ENCODE data around the gene FSTL1. TPM values are rescaled to one million over a fixed set of nuclear protein-coding genes. Genes with fewer than 3 reads are reported as not detected.

The FSTL1 gene
- total and polyA plus RNA-seq, 2 of the 8 experiments (the other 6 are each of a cell fraction or from before 2014, with no cell fraction given) = 158 to 516 TPM

GRCh38 chr3:120355486-120355885, 95.3 kb downstream of the FSTL1 start:
- WGBS, 2 experiments (ENCODE audit: extremely low coverage in 1 of 2, insufficient coverage in 1 of 2, insufficient read length in 1 of 2, insufficient replicate concordance in 2 of 2, low coverage in 1 of 2, low lambda C conversion rate in 2 of 2, missing lambda C conversion rate in 1 of 2) = 95% methylated on average over 1 of the region's 1 CpG; no CpG with 5 or more reads in 1 of the 2 experiments
- no peak for FAIRE-seq
- POLR2A ChIA-PET (ENCODE audit: partially characterized antibody) = interaction anchor here (1.2 kb wide), 1 partner anchor 11 kb away, joined by 3 read pairs; no protein-coding TSS in a partner anchor
- TF ChIP-seq JUN (IDR thresholded peaks at IDR 0.05; ENCODE audit: low read depth, low read length) = no peak
- no peak for TF ChIP-seq PHF8 (conservative IDR thresholded peaks at IDR 0.05; ENCODE audit: low read depth, low read length)
- no peak for TF ChIP-seq KDM4A (IDR thresholded peaks at IDR 0.05; ENCODE audit: low read depth, low read length, severe bottlenecking)

More at GRCh38 chr3:120355486-120355885, 95.3 kb downstream of the FSTL1 start:
- no peak overlapping the region for H2BK5ac ChIP-seq (ENCODE audit: low read depth, low read length)
- no peak overlapping the region for H3K9ac ChIP-seq (replicated peaks in 1 of 4; ENCODE audit: extremely low read depth in 1 of 4, low read depth in 3 of 4, low read length in 3 of 4)
- no peak overlapping the region for H3K14ac ChIP-seq (ENCODE audit: insufficient read length)
- CTCF ChIA-PET (ENCODE audit: partially characterized antibody) = no interaction called here
- H4K8ac ChIP-seq (ENCODE audit: extremely low read depth, insufficient read depth, low read length) = no peak overlapping the region
- H2BK12ac ChIP-seq (ENCODE audit: low read depth, low read length) = no peak overlapping the region
- no peak overlapping the region for H2BK120ac ChIP-seq (replicated peaks; ENCODE audit: low read depth, low read length)
- H2AFZ ChIP-seq (ENCODE audit: low read length) = no peak overlapping the region
- no peaks in the 10 kb centered on the region for H3K27me3 ChIP-seq (replicated peaks in 1 of 4; ENCODE audit: control insufficient read depth in 3 of 4, extremely low read depth in 1 of 4, insufficient read depth in 3 of 4, low read length in 3 of 4)
- H3K18ac ChIP-seq (ENCODE audit: extremely low read depth, low read length) = no peak overlapping the region
- no peak overlapping the region for H3K4ac ChIP-seq (replicated peaks; ENCODE audit: insufficient read length, low read depth, low read length)
- H3K27ac ChIP-seq (ENCODE audit: low read depth, low read length) = no peak overlapping the region
- no peaks in the 10 kb centered on the region for H4K20me1 ChIP-seq (replicated peaks in 1 of 2; ENCODE audit: control insufficient read depth in 1 of 2, insufficient read depth in 2 of 2, low read length in 2 of 2)
- no peak overlapping the region for H3K4me2 ChIP-seq (ENCODE audit: insufficient read depth in 1 of 2, low read depth in 2 of 2, low read length in 2 of 2)
- no peaks in the 10 kb centered on the region for H3K23me2 ChIP-seq (ENCODE audit: low read depth, low read length)
- H2BK15ac ChIP-seq (ENCODE audit: low read length) = no peak overlapping the region
- no peaks in the 10 kb centered on the region for H3K36me3 ChIP-seq (ENCODE audit: control insufficient read depth in 2 of 4, insufficient read depth in 4 of 4, low read length in 3 of 4)
- H3K79me2 ChIP-seq (ENCODE audit: control insufficient read depth in 1 of 2, insufficient read depth in 2 of 2, low read length in 2 of 2) = no peaks in the 10 kb centered on the region
- no peaks in the 10 kb centered on the region for H3K4me1 ChIP-seq (replicated peaks in 1 of 4; ENCODE audit: control insufficient read depth in 3 of 4, insufficient read depth in 4 of 4, low read length in 3 of 4)
- no peak overlapping the region for H3K4me3 ChIP-seq (ENCODE audit: extremely low read depth in 1 of 4, insufficient read depth in 2 of 4, low read depth in 3 of 4, low read length in 4 of 4)
- no peaks in the 10 kb centered on the region for H3K9me3 ChIP-seq (ENCODE audit: insufficient read depth in 2 of 2, low read depth in 1 of 2, low read length in 1 of 2)
- no peak overlapping the region for H2AK5ac ChIP-seq (ENCODE audit: low read depth, low read length)
- H3K56ac ChIP-seq (replicated peaks; ENCODE audit: insufficient read length, low read depth, low read length) = no peak overlapping the region
- DNase-seq (ENCODE audit: low read depth in 1 of 2, low spot score in 2 of 2) = no peak
- no peak overlapping the region for H2BK20ac ChIP-seq (ENCODE audit: low read length)
- H4K5ac ChIP-seq (ENCODE audit: insufficient read length, low read depth, low read length) = no peak overlapping the region
- H3K79me1 ChIP-seq (ENCODE audit: low read depth, low read length) = no peaks in the 10 kb centered on the region
- H4K91ac ChIP-seq (replicated peaks; ENCODE audit: insufficient read length, low read length) = no peak overlapping the region
- no peak overlapping the region for H3K23ac ChIP-seq (ENCODE audit: insufficient read length)
